Sciatic nerve (tissue), 2 donors: ENCODE measurements around the gene MAP3K1. TPM values are rescaled to one million over a fixed set of nuclear protein-coding genes. Genes with fewer than 3 reads are reported as not detected.

ENCODE experiments used
- ATAC-seq: fragments of 200-7000 bp; cut with Tn5 transposase; one replicate; pipeline ENCODE4 v1.9.1; 2020; ENCODE audit warnings: mild to moderate bottlenecking, moderate library complexity
- DNase-seq: peaks from one replicate; pipeline ENCODE4 v3.0.0-alpha.2; 2020; ENCODE audit warnings: low spot score
- intact Hi-C: fragments of 100-400 bp; cut with DNase I; formaldehyde crosslinking; loops from one replicate; pipeline ENCODE4 v1.14.2; 2022
- total RNA-seq: library from RNA; stranded (reverse); fragmentation: NEBNext Ultra II Directional; extraction: Animal tissue kit (Norgen Biotek cat#: 25700); gene quantifications from one replicate; pipeline ENCODE4 v1.2.1, GENCODE V29; 2021
- donor health status: DM: no; HTN: no; CAD: no.
- donor health status: DM: no; HTN: no; CAD: no.

Gene MAP3K1
- total RNA-seq, 1 donor from 2014 or later = 28.4 TPM

GRCh38 chr5:56838409-56839039 lies 23.2 kb downstream of the MAP3K1 start:
- intact Hi-C loops = loop anchor here (2.0 kb wide), 1 partner anchor 568 kb away; no protein-coding TSS in a partner anchor
- ATAC-seq = peak; percentile 78
- no peak for DNase-seq

- intact Hi-C loops = loop anchor here (2.0 kb wide), 1 partner anchor 568 kb away; no protein-coding TSS in a partner anchor
- DNase-seq (no peak), ATAC-seq (no peak)
These were observed 23.7 kb downstream of the MAP3K1 start for GRCh38 chr5:56839062-56839461.

GRCh38 chr5:56840597-56840996 lies 25.2 kb downstream of the MAP3K1 start:
- no peak for DNase-seq
- ATAC-seq = no peak
- intact Hi-C loops = no loop called here

GRCh38 chr5:56845277-56845676 lies 29.9 kb downstream of the MAP3K1 start:
- ATAC-seq = no peak
- intact Hi-C loops = no loop called here
- no peak for DNase-seq

- DNase-seq (no peak), ATAC-seq (no peak)
- intact Hi-C loops = no loop called here
These were observed 30.6 kb downstream of the MAP3K1 start for GRCh38 chr5:56845904-56846480.

- no peak for ATAC-seq
- no peak for DNase-seq
- intact Hi-C loops = no loop called here
These were observed 32.9 kb downstream of the MAP3K1 start for GRCh38 chr5:56848206-56848605.

- DNase-seq = no peak
- intact Hi-C loops = no loop called here
- ATAC-seq = peak; percentile 34
These were observed 34.3 kb downstream of the MAP3K1 start for GRCh38 chr5:56849671-56850070.

GRCh38 chr5:56850423-56850822 lies 35.1 kb downstream of the MAP3K1 start:
- ATAC-seq = no peak
- intact Hi-C loops = no loop called here
- no peak for DNase-seq

- ATAC-seq = peak; percentile 71
- no peak for DNase-seq
- intact Hi-C loops = no loop called here
These were observed 36.1 kb downstream of the MAP3K1 start for GRCh38 chr5:56851258-56851941.

GRCh38 chr5:56852228-56853000 lies 37.1 kb downstream of the MAP3K1 start:
- DNase-seq = no peak
- no peak for ATAC-seq
- intact Hi-C loops = no loop called here

- intact Hi-C loops = no loop called here
- DNase-seq (no peak), ATAC-seq (no peak)
These were observed 38.3 kb downstream of the MAP3K1 start for GRCh38 chr5:56853698-56854097.

GRCh38 chr5:56854920-56855319 lies 39.6 kb downstream of the MAP3K1 start:
- DNase-seq (no peak), ATAC-seq (no peak)
- intact Hi-C loops = no loop called here

- ATAC-seq = peak; percentile 62
- intact Hi-C loops = no loop called here
These were observed 41.3 kb downstream of the MAP3K1 start for GRCh38 chr5:56856541-56857178.

GRCh38 chr5:56858777-56859442 lies 43.6 kb downstream of the MAP3K1 start:
- no peak for DNase-seq
- intact Hi-C loops = no loop called here
- no peak for ATAC-seq

More at GRCh38 chr5:56856541-56857178, 41.3 kb downstream of the MAP3K1 start:
- no peak for DNase-seq

GRCh38 chr5:56861893-56862485 lies 46.6 kb downstream of the MAP3K1 start:
- no peak for DNase-seq
- intact Hi-C loops = no loop called here
- no peak for ATAC-seq

GRCh38 chr5:56862909-56863308 lies 47.6 kb downstream of the MAP3K1 start:
- ATAC-seq = no peak
- intact Hi-C loops = no loop called here
- no peak for DNase-seq

- intact Hi-C loops = no loop called here
- DNase-seq (no peak), ATAC-seq (no peak)
These were observed 56.4 kb downstream of the MAP3K1 start for GRCh38 chr5:56871777-56872176.

GRCh38 chr5:56873056-56873455 lies 57.7 kb downstream of the MAP3K1 start:
- intact Hi-C loops = no loop called here
- no peak for DNase-seq
- ATAC-seq = no peak
